Neural cell (in vitro differentiated cells): ENCODE data around the gene FAM83F.

Source experiments
- CTCF ChIP-seq: fragments of 450-650 bp; IDR thresholded peaks from 2 replicates; pipeline ENCODE4 v1.5.1; 2014; ENCODE audit warnings: antibody characterized with exemption, mild to moderate bottlenecking, moderate library complexity; ENCODE audit not compliant: poor library complexity, severe bottlenecking
- EZH2 ChIP-seq: fragments of 200-600, 300-800 bp; shearing (Covaris generic), sonication (generic); IDR thresholded peaks from 2 replicates; pipeline ENCODE4 v1.6.1; 2014; ENCODE audit warnings: antibody characterized with exemption, low read length, borderline replicate concordance, mild to moderate bottlenecking; ENCODE audit not compliant: insufficient read depth, poor library complexity, severe bottlenecking
- POLR2AphosphoS5 ChIP-seq: IDR thresholded peaks from 2 replicates; pipeline ENCODE4 v1.6.1; 2012
- RAD21 ChIP-seq: fragments of 450-650 bp; conservative IDR thresholded peaks from 2 replicates; pipeline ENCODE4 v1.6.1; 2014; ENCODE audit warnings: antibody characterized with exemption, mild to moderate bottlenecking, moderate library complexity
- REST ChIP-seq: IDR thresholded peaks from 2 replicates; pipeline ENCODE4 v1.6.1; 2012; ENCODE audit warnings: borderline replicate concordance

DNA sequence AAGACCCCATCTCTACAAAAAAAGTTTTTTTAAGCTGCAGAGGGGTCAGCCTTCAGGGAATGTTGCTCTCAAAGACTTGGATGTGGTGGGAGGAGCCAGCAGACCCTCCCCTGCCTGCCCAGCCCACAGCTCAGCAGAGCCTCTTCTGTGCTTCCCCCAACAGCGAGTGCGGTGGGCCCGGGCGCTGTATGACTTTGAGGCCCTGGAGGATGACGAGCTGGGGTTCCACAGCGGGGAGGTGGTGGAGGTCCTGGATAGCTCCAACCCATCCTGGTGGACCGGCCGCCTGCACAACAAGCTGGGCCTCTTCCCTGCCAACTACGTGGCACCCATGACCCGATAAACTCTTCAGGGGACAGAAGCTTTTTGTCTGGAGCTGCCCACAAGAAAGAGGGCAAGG, 24.0 kb upstream of the FAM83F start:
- TF ChIP-seq POLR2AphosphoS5 (no peak), EZH2 (no peak), CTCF (no peak), RAD21 (no peak), REST (no peak)
